ENCODE results near the gene DNASE1L1.

The DNASE1L1 gene

DNA sequence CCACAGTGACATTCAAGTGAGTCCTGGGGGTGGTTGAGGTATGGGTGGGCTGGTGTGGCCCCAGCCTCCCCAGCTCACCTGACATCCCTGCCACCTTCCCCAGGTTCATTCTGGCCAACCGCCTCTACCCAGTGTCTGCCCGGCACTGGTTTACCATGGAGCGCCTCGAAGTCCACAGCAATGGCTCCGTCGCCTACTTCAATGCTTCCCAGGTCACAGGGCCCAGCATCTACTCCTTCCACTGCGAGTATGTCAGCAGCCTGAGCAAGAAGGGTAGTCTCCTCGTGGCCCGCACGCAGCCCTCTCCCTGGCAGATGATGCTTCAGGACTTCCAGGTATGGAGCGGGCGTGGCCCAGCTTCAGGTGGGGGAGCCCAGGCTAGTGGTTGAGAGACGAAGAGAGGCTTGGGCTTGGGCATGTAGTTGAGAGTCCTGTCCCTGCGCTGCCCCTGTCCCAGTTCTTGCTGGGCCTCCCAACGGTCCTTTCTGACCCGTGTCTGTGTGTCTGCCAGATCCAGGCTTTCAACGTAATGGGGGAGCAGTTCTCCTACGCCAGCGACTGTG, 26.2 kb upstream of the DNASE1L1 start:
- Histone ChIP-seq H3K9me3 (ENCODE audit: control insufficient read depth, low read length) (no peaks in the 10 kb centered on the region), H3K36me3 (ENCODE audit: control insufficient read depth, insufficient read depth, low read length) (peaks cover 49% of the 10 kb centered on the region), H3K4me1 (ENCODE audit: control insufficient read depth, insufficient read depth, low read length, poor library complexity, severe bottlenecking) (peaks cover 16% of the 10 kb centered on the region), H3K4me3 (ENCODE audit: extremely low read depth, insufficient read depth, low read length, poor library complexity, severe bottlenecking) (no peak overlapping the region), H3K27ac (ENCODE audit: low read depth, low read length, severe bottlenecking) (no peak overlapping the region)
- 92 to 94% methylated on average over 6 to 8 of the region's 19 CpGs for WGBS, 2 experiments (ENCODE audit: insufficient coverage in 2 of 2)

DNA sequence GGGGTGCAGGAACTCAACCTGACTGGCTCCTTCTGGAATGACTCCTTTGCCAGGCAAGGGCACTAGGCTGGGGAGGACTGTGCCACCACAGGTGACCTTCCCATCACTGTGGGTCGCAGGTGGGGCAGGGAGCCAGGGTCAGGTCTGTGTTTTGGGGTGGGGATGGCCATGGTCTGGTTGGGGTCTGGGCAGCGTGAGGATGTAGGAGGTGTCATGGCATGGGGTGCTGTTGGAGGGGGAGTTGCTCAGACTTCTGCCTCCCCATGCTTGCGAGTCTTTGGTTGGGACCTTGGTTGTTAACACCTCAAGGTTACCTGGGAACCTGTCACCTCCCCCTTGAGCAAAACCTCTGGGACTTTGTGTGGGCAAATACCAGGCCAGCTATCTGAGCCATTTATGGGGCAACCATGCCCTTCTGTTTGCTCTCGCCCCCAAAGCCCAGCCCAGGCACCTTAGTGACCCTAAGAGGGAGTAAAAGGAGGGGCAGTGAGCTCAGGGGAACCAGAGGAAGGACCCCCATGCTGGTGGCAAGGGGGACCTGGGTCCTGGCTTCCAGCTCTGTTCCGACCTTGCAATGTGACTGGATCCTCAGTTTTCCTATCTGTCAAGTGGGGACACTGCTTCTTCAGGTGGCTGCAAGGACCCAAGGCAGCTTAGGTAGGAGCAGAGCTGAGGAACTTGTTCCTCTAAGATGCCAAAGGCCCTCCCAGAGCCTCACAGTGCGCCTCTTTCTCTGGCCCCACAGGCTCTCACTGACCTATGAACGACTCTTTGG, 25.5 kb upstream of the DNASE1L1 start:
- Histone ChIP-seq H3K27ac (ENCODE audit: low read depth, low read length, severe bottlenecking) (no peak overlapping the region), H3K4me1 (ENCODE audit: control insufficient read depth, insufficient read depth, low read length, poor library complexity, severe bottlenecking) (peaks cover 16% of the 10 kb centered on the region), H3K9me3 (ENCODE audit: control insufficient read depth, low read length) (no peaks in the 10 kb centered on the region), H3K4me3 (ENCODE audit: extremely low read depth, insufficient read depth, low read length, poor library complexity, severe bottlenecking) (no peak overlapping the region), H3K36me3 (ENCODE audit: control insufficient read depth, insufficient read depth, low read length) (peaks cover 42% of the 10 kb centered on the region)
- 100% methylated on average over 3 of the region's 7 CpGs; no CpG with 5 or more reads in 1 of the 2 experiments for WGBS, 2 experiments (ENCODE audit: insufficient coverage in 2 of 2)

DNA sequence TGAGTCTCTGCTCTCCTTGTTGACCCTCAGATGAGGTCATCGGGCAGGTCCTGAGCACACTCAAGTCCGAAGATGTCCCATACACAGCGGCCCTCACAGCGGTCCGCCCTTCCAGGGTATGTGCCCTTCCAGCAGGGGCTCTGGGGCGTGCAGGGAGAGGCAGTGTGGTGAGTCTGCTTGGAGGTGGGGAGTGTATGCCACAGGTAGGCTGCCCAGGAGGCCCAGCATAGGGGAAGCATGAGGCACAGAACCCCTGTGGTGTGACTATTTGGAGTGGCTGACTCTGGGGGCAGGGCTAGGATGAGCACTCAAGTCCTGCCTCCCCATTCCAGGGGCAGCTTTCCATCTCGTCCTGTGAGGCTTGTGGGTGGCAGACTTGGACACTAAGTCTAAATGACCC, 24.6 kb upstream of the DNASE1L1 start:
- H3K4me1 ChIP-seq (ENCODE audit: control insufficient read depth, insufficient read depth, low read length, poor library complexity, severe bottlenecking), result peaks cover 12% of the 10 kb centered on the region
- no peaks in the 10 kb centered on the region for H3K9me3 ChIP-seq (ENCODE audit: control insufficient read depth, low read length)
- WGBS, 2 experiments (ENCODE audit: insufficient coverage in 2 of 2), result no CpG with 5 or more reads among the region's 7 CpGs
- H3K4me3 ChIP-seq (ENCODE audit: extremely low read depth, insufficient read depth, low read length, poor library complexity, severe bottlenecking), result no peak overlapping the region
- peaks cover 37% of the 10 kb centered on the region for H3K36me3 ChIP-seq (ENCODE audit: control insufficient read depth, insufficient read depth, low read length)
- no peak overlapping the region for H3K27ac ChIP-seq (ENCODE audit: low read depth, low read length, severe bottlenecking)

DNA sequence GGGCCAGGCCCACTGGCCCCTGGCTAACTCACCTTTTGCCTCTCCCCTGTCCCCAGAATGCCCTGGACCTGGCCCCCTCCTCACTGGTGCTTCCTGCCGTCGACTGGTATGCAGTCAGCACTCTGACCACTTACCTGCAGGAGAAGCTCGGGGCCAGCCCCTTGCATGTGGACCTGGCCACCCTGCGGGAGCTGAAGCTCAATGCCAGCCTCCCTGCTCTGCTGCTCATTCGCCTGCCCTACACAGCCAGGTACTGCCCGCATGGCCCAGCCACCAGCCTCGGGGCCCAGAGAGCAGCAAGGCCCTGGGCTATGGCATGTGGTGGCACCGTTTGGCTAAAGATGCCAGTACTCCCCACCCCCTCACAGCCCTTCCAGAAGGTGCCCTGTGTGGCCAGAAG, 23.2 kb upstream of the DNASE1L1 start:
- peaks cover 33% of the 10 kb centered on the region for H3K36me3 ChIP-seq (ENCODE audit: control insufficient read depth, insufficient read depth, low read length)
- H3K27ac ChIP-seq (ENCODE audit: low read depth, low read length, severe bottlenecking), result no peak overlapping the region
- H3K9me3 ChIP-seq (ENCODE audit: control insufficient read depth, low read length), result no peaks in the 10 kb centered on the region
- H3K4me1 ChIP-seq (ENCODE audit: control insufficient read depth, insufficient read depth, low read length, poor library complexity, severe bottlenecking), result peaks cover 9% of the 10 kb centered on the region
- WGBS, 2 experiments (ENCODE audit: insufficient coverage in 2 of 2), result 100% methylated on average over 2 to 3 of the region's 8 CpGs
- no peak overlapping the region for H3K4me3 ChIP-seq (ENCODE audit: extremely low read depth, insufficient read depth, low read length, poor library complexity, severe bottlenecking)

DNA sequence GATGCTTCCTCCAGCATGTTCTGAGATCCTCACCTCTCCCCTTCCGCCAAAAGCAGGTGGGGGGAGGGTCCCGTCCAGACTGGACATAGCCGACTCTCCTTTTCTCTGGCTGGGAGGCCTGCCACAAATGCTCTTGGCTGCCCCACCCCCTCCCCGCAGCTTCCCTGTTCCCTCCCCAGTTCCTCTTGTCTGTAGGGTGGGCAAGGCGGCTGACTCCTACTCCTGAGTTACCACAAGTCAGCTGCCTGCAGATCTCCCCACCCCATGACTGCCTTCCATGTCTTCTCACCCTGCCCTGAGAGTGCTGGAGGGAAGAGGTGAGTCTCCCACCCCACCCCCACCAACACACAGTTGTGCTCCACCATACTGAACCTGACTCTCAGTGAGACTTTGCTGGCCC, 22.3 kb upstream of the DNASE1L1 start:
- Histone ChIP-seq H3K27ac (ENCODE audit: low read depth, low read length, severe bottlenecking) (no peak overlapping the region), H3K9me3 (ENCODE audit: control insufficient read depth, low read length) (no peaks in the 10 kb centered on the region), H3K36me3 (ENCODE audit: control insufficient read depth, insufficient read depth, low read length) (peaks cover 33% of the 10 kb centered on the region), H3K4me3 (ENCODE audit: extremely low read depth, insufficient read depth, low read length, poor library complexity, severe bottlenecking) (no peak overlapping the region), H3K4me1 (ENCODE audit: control insufficient read depth, insufficient read depth, low read length, poor library complexity, severe bottlenecking) (peaks cover 9% of the 10 kb centered on the region)
- 100% methylated on average over 1 of the region's 5 CpGs; no CpG with 5 or more reads in 1 of the 2 experiments for WGBS, 2 experiments (ENCODE audit: insufficient coverage in 2 of 2)

DNA sequence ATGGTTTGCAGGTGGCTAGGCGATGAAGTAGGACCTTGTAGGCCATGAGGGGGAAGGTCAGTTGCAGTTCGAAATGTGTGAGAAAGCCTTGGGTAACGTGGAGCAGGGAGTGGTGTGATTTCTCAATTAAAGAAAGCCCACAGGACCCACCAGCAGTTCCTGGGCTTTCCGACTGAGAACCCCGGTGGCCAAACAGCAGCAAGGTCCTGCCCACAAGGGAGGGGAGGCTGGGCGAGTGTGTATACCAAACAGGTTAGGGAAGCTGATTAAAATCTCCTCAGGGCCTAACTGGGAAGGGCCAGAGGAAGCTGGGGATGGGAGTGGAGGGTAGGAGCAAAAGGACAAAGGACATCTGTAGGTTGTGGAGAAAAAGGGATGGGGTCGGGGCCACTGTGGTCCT, 21.9 kb upstream of the DNASE1L1 start:
- Histone ChIP-seq H3K27ac (ENCODE audit: low read depth, low read length, severe bottlenecking) (no peak overlapping the region), H3K4me3 (ENCODE audit: extremely low read depth, insufficient read depth, low read length, poor library complexity, severe bottlenecking) (no peak overlapping the region), H3K36me3 (ENCODE audit: control insufficient read depth, insufficient read depth, low read length) (peaks cover 32% of the 10 kb centered on the region), H3K4me1 (ENCODE audit: control insufficient read depth, insufficient read depth, low read length, poor library complexity, severe bottlenecking) (peaks cover 9% of the 10 kb centered on the region), H3K9me3 (ENCODE audit: control insufficient read depth, low read length) (no peaks in the 10 kb centered on the region)
- 83 to 85% methylated on average over 3 to 4 of the region's 7 CpGs for WGBS, 2 experiments (ENCODE audit: insufficient coverage in 2 of 2)

DNA sequence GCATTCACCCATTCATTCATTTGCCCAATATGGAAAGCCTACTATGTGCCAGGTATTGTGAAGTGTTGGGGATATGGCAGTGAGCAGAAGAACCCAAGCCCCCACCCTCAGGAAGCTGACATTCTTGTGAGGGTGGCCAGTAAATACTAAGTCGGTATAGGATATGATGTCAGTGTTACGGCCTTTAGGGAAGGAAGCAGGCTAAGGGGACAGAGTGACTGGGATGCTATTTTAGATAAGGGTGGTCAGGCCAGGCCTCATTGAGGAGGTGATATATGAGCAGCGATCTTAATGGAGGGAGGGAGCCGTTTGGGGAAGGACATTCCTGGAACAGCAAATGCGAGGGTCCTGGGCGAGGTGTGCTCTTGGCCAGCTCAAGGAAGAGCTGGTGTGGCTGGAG, 21.4 kb upstream of the DNASE1L1 start:
- Histone ChIP-seq H3K27ac (ENCODE audit: low read depth, low read length, severe bottlenecking) (no peak overlapping the region), H3K4me3 (ENCODE audit: extremely low read depth, insufficient read depth, low read length, poor library complexity, severe bottlenecking) (no peak overlapping the region), H3K4me1 (ENCODE audit: control insufficient read depth, insufficient read depth, low read length, poor library complexity, severe bottlenecking) (peaks cover 9% of the 10 kb centered on the region), H3K9me3 (ENCODE audit: control insufficient read depth, low read length) (no peaks in the 10 kb centered on the region), H3K36me3 (ENCODE audit: control insufficient read depth, insufficient read depth, low read length) (peaks cover 28% of the 10 kb centered on the region)
- WGBS, 2 experiments (ENCODE audit: insufficient coverage in 2 of 2), result 94 to 100% methylated on average over 1 to 3 of the region's 6 CpGs

- no peaks in the 10 kb centered on the region for H3K9me3 ChIP-seq (ENCODE audit: control insufficient read depth, low read length)
- H3K4me3 ChIP-seq (ENCODE audit: extremely low read depth, insufficient read depth, low read length, poor library complexity, severe bottlenecking), result peak overlapping the region; percentile 59
- H3K36me3 ChIP-seq (ENCODE audit: control insufficient read depth, insufficient read depth, low read length), result peaks cover 26% of the 10 kb centered on the region
- H3K4me1 ChIP-seq (ENCODE audit: control insufficient read depth, insufficient read depth, low read length, poor library complexity, severe bottlenecking), result peaks cover 9% of the 10 kb centered on the region
- no peak overlapping the region for H3K27ac ChIP-seq (ENCODE audit: low read depth, low read length, severe bottlenecking)
- 100% methylated on average over 2 of the region's 2 CpGs; no CpG with 5 or more reads in 1 of the 2 experiments for WGBS, 2 experiments (ENCODE audit: insufficient coverage in 2 of 2)
Measured at GRCh38 chrX:154429711-154430110, 20.7 kb upstream of the DNASE1L1 start.

- Histone ChIP-seq H3K4me1 (ENCODE audit: control insufficient read depth, insufficient read depth, low read length, poor library complexity, severe bottlenecking) (peaks cover 12% of the 10 kb centered on the region), H3K4me3 (ENCODE audit: extremely low read depth, insufficient read depth, low read length, poor library complexity, severe bottlenecking) (peak within 1 kb of the TSS; percentile 59), H3K9me3 (ENCODE audit: control insufficient read depth, low read length) (no peaks in the 10 kb centered on the region), H3K27ac (ENCODE audit: low read depth, low read length, severe bottlenecking) (no peak within 1 kb of the TSS), H3K36me3 (ENCODE audit: control insufficient read depth, insufficient read depth, low read length) (peaks cover 16% of the 10 kb centered on the region)
- 14 to 23% methylated on average over 28 to 31 of the region's 87 CpGs for WGBS, 2 experiments (ENCODE audit: insufficient coverage in 2 of 2)
Measured at GRCh38 chrX:154428176-154429171, 19.4 kb upstream of the DNASE1L1 start, which contains the start of gene ATP6AP1. TSS of gene ATP6AP1 (plus strand) at chrX:154428677. CDS start at chrX:154428693, 16 bp downstream.

DNA sequence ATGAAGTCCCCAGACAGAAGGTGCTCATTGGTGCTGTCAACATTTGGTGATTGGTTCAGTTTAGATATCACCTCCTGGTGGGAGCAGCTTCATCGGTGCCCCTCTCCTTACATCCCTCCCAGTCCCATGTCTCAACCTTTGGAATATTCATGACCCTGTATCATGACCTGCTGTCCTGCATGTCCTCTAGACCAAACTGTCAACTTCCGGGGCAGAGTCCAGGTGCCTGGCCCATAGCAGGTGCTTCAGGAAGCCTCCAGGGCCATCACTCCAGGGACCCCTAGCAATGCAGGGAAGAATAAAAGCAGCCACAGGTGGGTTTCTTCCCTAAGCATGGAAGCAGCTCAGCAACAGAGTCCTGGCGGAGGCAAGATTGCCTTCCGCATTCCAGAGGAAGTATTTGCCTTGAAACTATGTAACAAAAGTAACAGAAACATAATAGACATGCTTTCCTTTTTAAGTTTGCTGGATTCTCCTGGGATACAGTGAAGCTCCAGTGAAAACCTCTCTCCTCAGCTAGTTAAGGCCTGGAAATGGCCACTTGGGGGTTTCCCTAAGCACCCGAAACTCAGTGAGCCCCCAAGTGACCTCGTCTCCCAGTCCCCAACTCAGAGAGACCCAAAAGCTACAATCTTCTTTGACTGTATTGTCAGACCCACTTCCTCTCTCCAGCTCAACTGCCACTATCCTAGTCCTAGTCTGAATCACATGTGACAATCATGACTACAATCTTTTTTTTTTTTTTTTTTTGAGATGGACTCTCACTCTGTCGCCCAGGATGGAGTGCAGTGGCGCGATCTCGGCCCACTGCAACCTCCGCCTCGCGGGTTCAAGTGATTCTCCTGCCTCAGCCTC, 18.1 kb upstream of the DNASE1L1 start:
- Histone ChIP-seq H3K27ac (ENCODE audit: low read depth, low read length, severe bottlenecking) (no peak overlapping the region), H3K4me1 (ENCODE audit: control insufficient read depth, insufficient read depth, low read length, poor library complexity, severe bottlenecking) (peaks cover 12% of the 10 kb centered on the region), H3K36me3 (ENCODE audit: control insufficient read depth, insufficient read depth, low read length) (peaks cover 5% of the 10 kb centered on the region), H3K4me3 (ENCODE audit: extremely low read depth, insufficient read depth, low read length, poor library complexity, severe bottlenecking) (no peak overlapping the region), H3K9me3 (ENCODE audit: control insufficient read depth, low read length) (no peaks in the 10 kb centered on the region)
- 95 to 98% methylated on average over 7 of the region's 13 CpGs for WGBS, 2 experiments (ENCODE audit: insufficient coverage in 2 of 2)

Data from mesodermal cell (in vitro differentiated cells).